HepG2 (cell line): ENCODE measurements around the gene ZDHHC16. TPM values are rescaled to one million over a fixed set of nuclear protein-coding genes. Genes with fewer than 3 reads are reported as not detected.

ENCODE experiments used
- ATAC-seq: fragments of 200-7000 bp; cut with Tn5 transposase; 3 replicates; pipeline ENCODE4 v1.9.1; 2020; ENCODE audit warnings: mild to moderate bottlenecking, moderate library complexity
- BruUV-seq: library from RNA; stranded (reverse); fragments of 400-500 nt; replicated peaks from 2 replicates; lab custom pipeline; 2021; lab: Mats Ljungman, UMichigan
- CTCF ChIA-PET: fragments of 300-600 bp; formaldehyde crosslinking; extraction: SDS; loops from one replicate; lab custom pipeline; 2021; ENCODE audit warnings: low total read pairs, inconsistent platforms, low intra/inter-chr PET ratio; lab: Yijun Ruan, JAX
- POLR2A ChIA-PET: fragments of 350-600 bp; sonication (Branson Sonifier 250); formaldehyde crosslinking; loops from one replicate; lab custom pipeline; 2020; ENCODE audit warnings: antibody characterized with exemption, inconsistent platforms; lab: Yijun Ruan, JAX
- DNase-seq: peaks from one replicate; pipeline ENCODE4 v3.0.0-alpha.2; 2015; ENCODE audit warnings: low spot score
- FAIRE-seq: peaks from 3 replicates; lab custom pipeline; 2011; peaks lifted over from hg19 to GRCh38; lab: Jason Lieb, UNC
- H2AFZ ChIP-seq: one replicate; pipeline ENCODE4 v1.6.1; 2011; ENCODE audit warnings: low read length, inconsistent platforms
- H3K27ac ChIP-seq: fragments of 300-600 bp; 3 replicates; pipeline ENCODE4 v1.8.0; 2011; ENCODE audit warnings: mixed run types, mild to moderate bottlenecking, mixed read lengths, low read length, inconsistent platforms; ENCODE audit not compliant: insufficient read depth; ENCODE audit errors: extremely low read length
- H3K27me3 ChIP-seq, 2 experiments: fragments of 200-600 bp in 1 of 2; 2 replicates in 1 of 2; 3 replicates in 1 of 2; pipeline versions ENCODE4 v1.6.0 to v1.8.0; 2011; ENCODE audit warnings: low read length in 2 of 2, mild to moderate bottlenecking in 2 of 2, moderate library complexity in 2 of 2, inconsistent platforms in 1 of 2; ENCODE audit not compliant: insufficient read depth in 2 of 2, control insufficient read depth in 1 of 2
- H3K36me3 ChIP-seq, 2 experiments: fragments of 200-600 bp in 1 of 2; replicated peaks in 1 of 2; 2 replicates in 1 of 2; 3 replicates in 1 of 2; pipeline versions ENCODE4 v1.5.1 to v1.8.0; 2011; ENCODE audit warnings: low read length in 2 of 2, inconsistent platforms in 1 of 2; ENCODE audit not compliant: insufficient read depth in 2 of 2, control insufficient read depth in 1 of 2
- H3K4me1 ChIP-seq: 2 replicates; pipeline ENCODE4 v1.5.1; 2012; ENCODE audit warnings: low read length, inconsistent platforms; ENCODE audit not compliant: insufficient read depth
- H3K4me2 ChIP-seq: 2 replicates; pipeline ENCODE4 v1.6.0; 2011; ENCODE audit warnings: low read depth, low read length, inconsistent platforms
- H3K4me3 ChIP-seq, 3 experiments: fragments of 200-600 bp in 1 of 3; sonication (generic), shearing (Covaris generic) in 1 of 3; replicated peaks in 1 of 3; 2 replicates each; pipeline ENCODE4 v1.5.1; 2011 to 2016; ENCODE audit warnings: low read length in 3 of 3, inconsistent platforms in 2 of 3, low read depth in 2 of 3, mild to moderate bottlenecking in 2 of 3, control low read depth in 1 of 3, mixed read lengths in 1 of 3; ENCODE audit not compliant: insufficient read depth in 1 of 3
- H3K79me2 ChIP-seq: one replicate; pipeline ENCODE4 v1.6.1; 2011; ENCODE audit warnings: low read length, inconsistent platforms; ENCODE audit not compliant: insufficient read depth
- H3K9ac ChIP-seq: 2 replicates; pipeline ENCODE4 v1.6.0; 2011; ENCODE audit warnings: mild to moderate bottlenecking, low read depth, low read length, inconsistent platforms; ENCODE audit not compliant: insufficient read depth
- H3K9me3 ChIP-seq: 2 replicates; pipeline ENCODE4 v1.5.1; 2012; ENCODE audit warnings: mild to moderate bottlenecking, low read length
- H4K20me1 ChIP-seq: 2 replicates; pipeline ENCODE4 v1.6.0; 2011; ENCODE audit warnings: inconsistent platforms, mild to moderate bottlenecking, low read length, moderate library complexity; ENCODE audit not compliant: insufficient read depth
- CEBPB ChIP-seq: IDR thresholded peaks from 2 replicates; pipeline ENCODE4 v1.6.1; 2011; ENCODE audit warnings: low read depth, low read length, improper control_type of control experiment, borderline replicate concordance
- KIAA2018 ChIP-seq: sonication (generic); formaldehyde crosslinking; IDR thresholded peaks from 2 replicates; pipeline ENCODE4 v1.5.0; 2020; ENCODE audit warnings: mild to moderate bottlenecking, missing genetic modification reagents, borderline replicate concordance
- KLF15 ChIP-seq: sonication (generic); formaldehyde crosslinking; IDR thresholded peaks from 2 replicates; pipeline ENCODE4 v1.8.1; 2023; ENCODE audit warnings: borderline replicate concordance, mild to moderate bottlenecking, inconsistent platforms, missing genetic modification reagents, mixed read lengths
- ZNF142 ChIP-seq: sonication (generic); formaldehyde crosslinking; IDR thresholded peaks from 2 replicates; pipeline ENCODE4 v1.4.0; 2020; ENCODE audit warnings: missing genetic modification reagents
- WGBS: methylation state at CpG from one replicate; pipeline ENCODE4 v1.1.6; 2017; ENCODE audit warnings: low lambda C conversion rate; 5-methylcytosine and 5-hydroxymethylcytosine counted together
- in situ Hi-C: cut with HindIII; loops from 2 replicates; pipeline ENCODE4 v1.10.0; 2017; ENCODE audit warnings: low pct_unique_long_range_greater_than_20kb; ENCODE audit not compliant: extremely low pct_ligation_motif_present
- intact Hi-C: fragments of 100-400 bp; cut with micrococcal nuclease; formaldehyde crosslinking; loops from one replicate; pipeline ENCODE4 v1.10.0; 2022; ENCODE audit not compliant: unreplicated experiment
- polyA plus RNA-seq, 8 experiments: library from polyadenylated mRNA; depleted of rRNA in 3 of 8; stranded (reverse) in 7 of 8; unstranded in 1 of 8; fragments of >200 nt; fragmentation: Illumina TruSeq in 4 of 8; extraction: Trizol in 4 of 8; gene quantifications; 2 replicates each; pipeline versions ENCODE4 v1.2.1 to v1.2.3, GENCODE V29; 2011 to 2016; ENCODE audit warnings: low read depth in 4 of 8, missing spikeins in 1 of 8, mixed read lengths in 1 of 8; ENCODE audit not compliant: insufficient read depth in 1 of 8
- total RNA-seq, 5 experiments: library from RNA; depleted of rRNA; stranded (reverse); fragments of >200 nt; fragmentation: Illumina TruSeq; extraction: Trizol; gene quantifications; 2 replicates each; pipeline ENCODE4 v1.2.3, GENCODE V29; 2016; ENCODE audit warnings: low read depth in 1 of 5

The ZDHHC16 gene
- total and polyA plus RNA-seq, 2 of the 13 experiments (the other 11 are each of a cell fraction or from before 2014, with no cell fraction given) = 40.8 to 41.8 TPM

GRCh38 chr10:97463363-97464132, 17.6 kb downstream of the ZDHHC16 start (continued):
- TF ChIP-seq ZNF142 (CRISPR knock-in tag) (no peak), CEBPB (peak; percentile 92), KLF15 (CRISPR knock-in tag) (no peak)

GRCh38 chr10:97464226-97464625, 18.3 kb downstream of the ZDHHC16 start:
- Histone ChIP-seq H2AFZ (no peak overlapping the region), H3K4me1 (peaks cover 25% of the 10 kb centered on the region), H3K4me3 (no peak overlapping the region), H3K27ac (peak overlapping the region; percentile 55), H3K27me3 (no peaks in the 10 kb centered on the region), H4K20me1 (no peaks in the 10 kb centered on the region), H3K79me2 (no peaks in the 10 kb centered on the region), H3K9ac (no peak overlapping the region), H3K4me2 (no peak overlapping the region), H3K36me3 (peaks cover 50 to 84% of the 10 kb centered on the region in 2 experiments), H3K9me3 (no peaks in the 10 kb centered on the region)
- no TSS peak for BruUV-seq
- in situ Hi-C loops (loop anchor here (5.0 kb wide), 1 partner anchor 88 kb away; no protein-coding TSS in a partner anchor), intact Hi-C loops (loop anchor here (5.0 kb wide), 1 partner anchor 148 kb away; no protein-coding TSS in a partner anchor)
- DNase-seq (no peak), ATAC-seq (peak; percentile 11), FAIRE-seq (no peak)
- ChIA-PET POLR2A (interaction anchor here (0.7 to 1.7 kb wide), 4 partner anchors 11 to 90 kb away, joined by 3 to 4 read pairs (median 4); no protein-coding TSS in a partner anchor), CTCF (interaction anchor here (1.1 to 1.9 kb wide), 2 partner anchors 57 to 89 kb away, joined by 6 to 19 read pairs; no protein-coding TSS in a partner anchor)
- WGBS = 86% methylated on average over 1 of the region's 1 CpG
- TF ChIP-seq KIAA2018 = no peak
